Measurements from ENCODE around the gene CDC25B.

Gene CDC25B

DNA sequence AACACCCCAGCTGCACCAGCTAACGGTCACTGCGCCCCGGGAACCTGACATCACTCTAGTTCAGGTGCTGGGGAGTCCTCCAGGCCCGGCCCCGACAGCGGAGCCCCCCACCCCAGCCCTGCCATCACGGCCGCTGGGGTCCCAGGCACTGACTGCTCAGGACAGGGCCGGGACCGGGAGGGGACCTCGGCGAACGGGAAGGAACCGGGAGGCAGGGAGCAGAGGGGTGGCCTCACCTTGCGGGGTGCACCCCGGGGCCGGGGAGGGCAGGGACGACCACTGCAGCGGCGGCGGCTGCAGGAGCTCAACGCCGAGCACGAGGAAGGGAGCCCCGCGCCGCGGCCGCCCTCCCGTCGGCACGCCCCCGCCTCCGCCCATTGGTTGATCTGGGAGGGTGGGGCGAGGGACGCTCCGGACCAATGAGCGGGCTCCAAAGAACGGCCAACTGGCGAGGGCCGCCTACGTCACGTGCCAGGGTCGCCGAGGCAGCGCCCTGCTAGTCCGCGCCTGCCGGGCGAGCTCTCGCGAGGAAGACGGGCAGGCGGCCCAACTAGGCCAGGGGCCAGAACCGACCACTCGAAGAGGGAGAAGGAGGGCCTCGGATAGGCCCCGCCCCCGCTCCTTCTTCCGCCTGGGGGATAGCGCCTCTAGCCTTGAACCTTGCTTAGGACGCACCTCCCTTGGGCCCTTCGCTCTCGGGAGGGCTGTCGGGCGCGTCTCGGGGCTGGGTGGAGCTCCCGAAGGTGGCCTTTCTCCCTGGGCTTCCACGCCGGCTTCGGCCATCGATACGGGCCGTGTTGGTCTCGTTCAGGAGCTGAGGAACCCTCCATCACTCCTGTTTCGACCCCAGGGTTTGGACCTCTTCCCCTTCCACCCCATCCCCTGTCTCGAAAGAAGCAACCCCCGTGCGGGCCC lies 28.4 kb upstream of the CDC25B start, which contains the start of gene ADISSP (continued):
- TF ChIP-seq PRDM2 (tag by site-specific recombination; IDR thresholded peaks at IDR 0.05; ENCODE audit: borderline replicate concordance) (no peak), ZBTB6 (tag by site-specific recombination; IDR thresholded peaks at IDR 0.05) (no peak), ZNF549 (tag by site-specific recombination; IDR thresholded peaks at IDR 0.05) (no peak), SP3 (tag by site-specific recombination; IDR thresholded peaks at IDR 0.05) (peak; percentile 92), TSHZ1 (tag by site-specific recombination; IDR thresholded peaks at IDR 0.05; ENCODE audit: borderline replicate concordance) (peak; percentile 30; the same call in 1 of the 2 replicates), ZNF843 (tag by site-specific recombination; IDR thresholded peaks at IDR 0.05) (0 out of 2 replicates have a peak, but pooled peaks have one; percentile 15), ZIC2 (tag by site-specific recombination; IDR thresholded peaks at IDR 0.05) (peak; percentile 28; the same call in 1 of the 2 replicates), OSR2 (tag by site-specific recombination; IDR thresholded peaks at IDR 0.05) (no peak), KLF1 (tag by site-specific recombination; IDR thresholded peaks at IDR 0.05) (peak; percentile 18; the same call in 1 of the 2 replicates), ZNF776 (tag by site-specific recombination; IDR thresholded peaks at IDR 0.05; ENCODE audit: borderline replicate concordance) (no peak), ZNF501 (tag by site-specific recombination; IDR thresholded peaks at IDR 0.05) (peak; percentile 60; the same call in 1 of the 2 replicates), ZBTB20 (tag by site-specific recombination; IDR thresholded peaks at IDR 0.05) (peak; percentile 36; the same call in 1 of the 2 replicates), ZNF626 (tag by site-specific recombination; IDR thresholded peaks at IDR 0.05) (no peak), ZXDB (tag by site-specific recombination; IDR thresholded peaks at IDR 0.05) (peak; percentile 96), ZNF423 (tag by site-specific recombination; IDR thresholded peaks at IDR 0.05) (peak; percentile 20; the same call in 1 of the 2 replicates), IKZF3 (tag by site-specific recombination; IDR thresholded peaks at IDR 0.05) (no peak), ZBTB17 (tag by site-specific recombination; IDR thresholded peaks at IDR 0.05) (peak; percentile 33; the same call in 1 of the 2 replicates), ZBTB8A (tag by site-specific recombination; IDR thresholded peaks at IDR 0.05) (peak; percentile 97), ZNF292 (tag by site-specific recombination; IDR thresholded peaks at IDR 0.05; ENCODE audit: borderline replicate concordance, low read depth) (no peak), EGR2 (tag by site-specific recombination; IDR thresholded peaks at IDR 0.05; ENCODE audit: low read depth) (peak; percentile 27; the same call in 1 of the 2 replicates), ZNF785 (tag by site-specific recombination; IDR thresholded peaks at IDR 0.05) (no peak), ZBTB21 (tag by site-specific recombination; IDR thresholded peaks at IDR 0.05) (no peak)
- TF ChIP-seq, protein P1, sequence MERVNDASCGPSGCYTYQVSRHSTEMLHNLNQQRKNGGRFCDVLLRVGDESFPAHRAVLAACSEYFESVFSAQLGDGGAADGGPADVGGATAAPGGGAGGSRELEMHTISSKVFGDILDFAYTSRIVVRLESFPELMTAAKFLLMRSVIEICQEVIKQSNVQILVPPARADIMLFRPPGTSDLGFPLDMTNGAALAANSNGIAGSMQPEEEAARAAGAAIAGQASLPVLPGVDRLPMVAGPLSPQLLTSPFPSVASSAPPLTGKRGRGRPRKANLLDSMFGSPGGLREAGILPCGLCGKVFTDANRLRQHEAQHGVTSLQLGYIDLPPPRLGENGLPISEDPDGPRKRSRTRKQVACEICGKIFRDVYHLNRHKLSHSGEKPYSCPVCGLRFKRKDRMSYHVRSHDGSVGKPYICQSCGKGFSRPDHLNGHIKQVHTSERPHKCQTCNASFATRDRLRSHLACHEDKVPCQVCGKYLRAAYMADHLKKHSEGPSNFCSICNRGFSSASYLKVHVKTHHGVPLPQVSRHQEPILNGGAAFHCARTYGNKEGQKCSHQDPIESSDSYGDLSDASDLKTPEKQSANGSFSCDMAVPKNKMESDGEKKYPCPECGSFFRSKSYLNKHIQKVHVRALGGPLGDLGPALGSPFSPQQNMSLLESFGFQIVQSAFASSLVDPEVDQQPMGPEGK (tag by site-specific recombination; IDR thresholded peaks at IDR 0.05) = peak; percentile 10; the same call in 1 of the 2 replicates
- TF ChIP-seq, protein P2, sequence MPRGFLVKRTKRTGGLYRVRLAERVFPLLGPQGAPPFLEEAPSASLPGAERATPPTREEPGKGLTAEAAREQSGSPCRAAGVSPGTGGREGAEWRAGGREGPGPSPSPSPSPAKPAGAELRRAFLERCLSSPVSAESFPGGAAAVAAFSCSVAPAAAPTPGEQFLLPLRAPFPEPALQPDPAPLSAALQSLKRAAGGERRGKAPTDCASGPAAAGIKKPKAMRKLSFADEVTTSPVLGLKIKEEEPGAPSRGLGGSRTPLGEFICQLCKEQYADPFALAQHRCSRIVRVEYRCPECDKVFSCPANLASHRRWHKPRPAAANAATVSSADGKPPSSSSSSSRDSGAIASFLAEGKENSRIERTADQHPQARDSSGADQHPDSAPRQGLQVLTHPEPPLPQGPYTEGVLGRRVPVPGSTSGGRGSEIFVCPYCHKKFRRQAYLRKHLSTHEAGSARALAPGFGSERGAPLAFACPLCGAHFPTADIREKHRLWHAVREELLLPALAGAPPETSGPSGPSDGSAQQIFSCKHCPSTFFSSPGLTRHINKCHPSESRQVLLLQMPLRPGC (tag by site-specific recombination; IDR thresholded peaks at IDR 0.05) = 0 out of 2 replicates have a peak, but pooled peaks have one; percentile 27

All from HEK293 (cell line).